BLaER1 treated with 17β-estradiol and CSF1 and Interleukin-3, amounts not matched to agents 10 nM and 100 nM (cell line): ENCODE data around the gene ZNF248.

ENCODE experiments used
- H3K27ac ChIP-seq, 11 experiments: shearing (Covaris generic); formaldehyde crosslinking; 2 replicates each; pipeline ENCODE4 v1.8.1; 2022
- H3K27me3 ChIP-seq, 11 experiments: shearing (Covaris generic); formaldehyde crosslinking; 2 replicates each; pipeline ENCODE4 v1.8.1; 2022
- H3K36me3 ChIP-seq, 11 experiments: shearing (Covaris generic); formaldehyde crosslinking; 2 replicates each; pipeline ENCODE4 v1.8.1; 2022
- H3K4me1 ChIP-seq, 10 experiments: shearing (Covaris generic); formaldehyde crosslinking; 2 replicates each; pipeline ENCODE4 v1.8.1; 2022
- H3K4me2 ChIP-seq, 11 experiments: shearing (Covaris generic); formaldehyde crosslinking; 2 replicates each; pipeline ENCODE4 v1.8.1; 2022
- H3K4me3 ChIP-seq, 10 experiments: shearing (Covaris generic); formaldehyde crosslinking; 2 replicates each; pipeline ENCODE4 v1.8.1; 2022
- H3K9ac ChIP-seq, 11 experiments: shearing (Covaris generic); formaldehyde crosslinking; 2 replicates each; pipeline ENCODE4 v1.8.1; 2022
- H3K9me3 ChIP-seq, 11 experiments: shearing (Covaris generic); formaldehyde crosslinking; replicated peaks in 1 of 11; 2 replicates each; pipeline ENCODE4 v1.8.1; 2022
- H4K20me1 ChIP-seq, 11 experiments: shearing (Covaris generic); formaldehyde crosslinking; 2 replicates each; pipeline ENCODE4 v1.8.1; 2022
- Cebpa-rat ChIP-seq, 11 experiments: shearing (Covaris generic); IDR thresholded peaks; 2 replicates each; pipeline ENCODE4 v1.8.1; 2022

The ZNF248 gene

DNA sequence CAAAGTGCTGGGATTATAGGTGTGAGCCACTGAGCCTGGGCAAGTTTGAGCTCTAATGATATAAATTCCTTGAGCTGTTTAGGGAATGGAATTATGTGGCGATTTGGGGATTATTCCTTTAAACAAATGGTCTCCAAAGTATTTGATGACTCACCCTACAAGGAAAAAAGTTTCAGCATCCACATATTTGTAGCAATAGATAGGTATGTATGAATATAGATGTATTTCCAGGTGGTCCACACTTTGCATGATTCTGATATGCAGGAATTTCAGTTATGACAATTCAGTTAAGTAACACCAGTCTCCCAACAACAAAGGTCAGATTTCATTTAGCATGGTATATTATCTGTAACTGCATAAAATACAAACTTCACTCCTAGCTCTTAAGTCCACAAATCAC is 92.2 kb downstream of the ZNF248 start:
- Histone ChIP-seq H3K4me1 (no peaks in the 10 kb centered on the region), H3K36me3 (peaks cover 0 to 10% (median 0%) of the 10 kb centered on the region in 11 experiments; a peak in 2 of 22 replicates), H3K9ac (no peak overlapping the region), H3K9me3 (peaks cover 39 to 59% (median 47%) of the 10 kb centered on the region in 11 experiments), H3K27me3 (no peaks in the 10 kb centered on the region), H4K20me1 (no peaks in the 10 kb centered on the region), H3K4me2 (no peak overlapping the region), H3K27ac (no peak overlapping the region), H3K4me3 (no peak overlapping the region)
- TF ChIP-seq Cebpa-rat (IDR thresholded peaks at IDR 0.05) = no peak

DNA sequence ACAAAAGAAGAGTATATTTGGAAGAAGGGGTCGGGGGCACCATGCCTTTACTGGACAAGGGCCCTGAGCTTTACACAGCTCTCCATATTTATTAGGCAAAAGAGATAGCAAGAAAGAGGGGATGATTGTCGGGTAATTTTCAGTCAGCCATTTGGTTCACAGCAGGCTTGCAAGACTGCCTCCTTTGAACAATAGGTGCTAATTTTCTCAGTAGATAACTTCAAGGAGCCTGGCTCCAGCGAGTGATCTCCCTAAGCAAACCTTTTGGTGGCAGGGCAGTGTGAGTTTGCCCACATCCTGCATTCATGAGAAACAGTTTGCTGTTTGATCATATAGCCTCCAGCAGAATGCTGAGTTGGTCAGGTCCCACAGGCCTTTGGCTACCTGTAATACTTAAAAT is 94.3 kb downstream of the ZNF248 start:
- no peaks in the 10 kb centered on the region for H3K4me1 ChIP-seq
- H3K9me3 ChIP-seq = peaks cover 39 to 54% (median 44%) of the 10 kb centered on the region in 11 experiments
- no peak overlapping the region for H3K4me3 ChIP-seq
- no peak overlapping the region for H3K4me2 ChIP-seq
- H3K27ac ChIP-seq = no peak overlapping the region
- H3K27me3 ChIP-seq = no peaks in the 10 kb centered on the region
- H4K20me1 ChIP-seq = no peaks in the 10 kb centered on the region
- no peak for TF ChIP-seq Cebpa-rat (IDR thresholded peaks at IDR 0.05)
- H3K9ac ChIP-seq = no peak overlapping the region
- peaks cover 0 to 10% (median 0%) of the 10 kb centered on the region in 11 experiments; a peak in 2 of 22 replicates for H3K36me3 ChIP-seq

DNA sequence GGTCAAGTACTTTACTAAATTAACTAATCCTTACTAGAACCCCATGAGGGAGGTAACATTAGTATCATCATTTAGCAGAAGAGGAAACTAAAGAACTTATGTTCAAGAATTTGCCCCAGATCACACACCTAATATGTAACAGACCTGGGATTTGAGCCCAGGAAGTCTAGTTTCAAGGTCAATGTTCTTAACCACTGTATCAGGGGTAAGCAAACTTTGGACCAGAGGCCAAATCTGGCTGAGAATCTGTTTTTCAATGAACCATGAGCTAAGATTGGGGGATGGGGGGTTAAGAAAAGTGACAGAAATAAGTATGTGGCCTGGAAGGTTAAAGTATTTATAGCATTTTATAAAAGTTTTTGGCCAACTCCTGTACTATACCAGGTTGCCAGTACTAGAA is 95.1 kb downstream of the ZNF248 start:
- Histone ChIP-seq H3K36me3 (peaks cover 0 to 10% (median 0%) of the 10 kb centered on the region in 11 experiments; a peak in 2 of 22 replicates), H3K9me3 (peaks cover 34 to 50% (median 42%) of the 10 kb centered on the region in 11 experiments), H3K27me3 (no peaks in the 10 kb centered on the region), H3K4me1 (0 out of 20 replicates have a peak, but pooled peaks cover 0 to 4% (median 0%) of the 10 kb centered on the region in 10 experiments), H3K4me2 (no peak overlapping the region), H3K9ac (no peak overlapping the region), H3K4me3 (no peak overlapping the region), H4K20me1 (no peaks in the 10 kb centered on the region), H3K27ac (no peak overlapping the region)
- TF ChIP-seq Cebpa-rat (IDR thresholded peaks at IDR 0.05) = no peak

DNA sequence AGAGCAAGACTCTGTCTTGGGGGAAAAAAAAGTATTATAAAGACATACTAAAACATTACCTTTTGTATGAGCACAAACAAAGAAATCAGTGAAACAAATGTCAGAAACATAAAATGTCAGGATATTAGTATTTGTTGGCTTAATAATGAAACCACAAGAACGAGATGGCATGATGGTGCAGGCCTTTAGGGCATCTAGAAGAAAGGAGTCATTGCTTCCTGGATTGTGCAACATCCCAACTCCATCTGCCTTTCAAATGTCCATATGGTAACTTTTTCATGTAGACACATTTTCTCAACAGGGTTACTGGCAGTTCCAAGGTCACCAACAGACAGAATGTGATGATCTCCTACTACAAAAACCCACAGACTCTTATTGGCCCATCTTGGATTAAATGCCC is 96.6 kb downstream of the ZNF248 start:
- no peaks in the 10 kb centered on the region for H4K20me1 ChIP-seq
- no peak overlapping the region for H3K9ac ChIP-seq
- no peak overlapping the region for H3K4me2 ChIP-seq
- H3K27ac ChIP-seq = no peak overlapping the region
- 0 out of 20 replicates have a peak, but pooled peaks cover 0 to 5% (median 0%) of the 10 kb centered on the region in 10 experiments for H3K4me1 ChIP-seq
- no peak overlapping the region for H3K4me3 ChIP-seq
- no peaks in the 10 kb centered on the region for H3K27me3 ChIP-seq
- H3K9me3 ChIP-seq = peaks cover 34 to 46% (median 37%) of the 10 kb centered on the region in 11 experiments
- peak in 4 of 11 experiments; percentile 15 to 49 (median 25); a peak in 2 of 22 replicates for TF ChIP-seq Cebpa-rat (IDR thresholded peaks at IDR 0.05)
- peaks cover 0 to 10% (median 0%) of the 10 kb centered on the region in 11 experiments; a peak in 2 of 22 replicates for H3K36me3 ChIP-seq

DNA sequence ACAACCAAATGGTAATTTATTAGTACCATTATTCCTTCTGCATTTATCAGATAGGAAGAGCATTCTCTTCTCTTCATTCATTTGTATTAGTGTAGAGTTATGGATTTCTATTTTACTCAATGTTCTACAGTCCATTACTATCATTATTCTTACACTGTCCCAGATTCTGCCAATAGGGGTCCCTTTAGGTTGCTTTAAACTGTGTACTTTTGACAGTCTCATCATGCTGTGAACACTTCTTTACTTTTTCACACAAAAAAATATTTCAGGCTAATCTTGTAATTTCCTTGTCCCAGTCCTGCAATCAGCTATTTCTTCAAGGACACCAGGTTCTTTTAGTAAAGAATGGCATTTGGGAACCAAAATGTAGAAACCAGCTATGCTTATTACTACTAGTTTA is 99.3 kb downstream of the ZNF248 start:
- Histone ChIP-seq H3K27me3 (no peaks in the 10 kb centered on the region), H3K27ac (no peak overlapping the region), H3K9ac (no peak overlapping the region), H3K36me3 (peaks cover 0 to 3% (median 0%) of the 10 kb centered on the region in 11 experiments; a peak in 1 of 22 replicates), H3K9me3 (peaks cover 7 to 19% (median 9%) of the 10 kb centered on the region in 11 experiments), H3K4me1 (0 out of 20 replicates have a peak, but pooled peaks cover 0 to 5% (median 0%) of the 10 kb centered on the region in 10 experiments), H3K4me3 (no peak overlapping the region), H3K4me2 (no peak overlapping the region), H4K20me1 (no peaks in the 10 kb centered on the region)
- TF ChIP-seq Cebpa-rat (IDR thresholded peaks at IDR 0.05) = no peak

DNA sequence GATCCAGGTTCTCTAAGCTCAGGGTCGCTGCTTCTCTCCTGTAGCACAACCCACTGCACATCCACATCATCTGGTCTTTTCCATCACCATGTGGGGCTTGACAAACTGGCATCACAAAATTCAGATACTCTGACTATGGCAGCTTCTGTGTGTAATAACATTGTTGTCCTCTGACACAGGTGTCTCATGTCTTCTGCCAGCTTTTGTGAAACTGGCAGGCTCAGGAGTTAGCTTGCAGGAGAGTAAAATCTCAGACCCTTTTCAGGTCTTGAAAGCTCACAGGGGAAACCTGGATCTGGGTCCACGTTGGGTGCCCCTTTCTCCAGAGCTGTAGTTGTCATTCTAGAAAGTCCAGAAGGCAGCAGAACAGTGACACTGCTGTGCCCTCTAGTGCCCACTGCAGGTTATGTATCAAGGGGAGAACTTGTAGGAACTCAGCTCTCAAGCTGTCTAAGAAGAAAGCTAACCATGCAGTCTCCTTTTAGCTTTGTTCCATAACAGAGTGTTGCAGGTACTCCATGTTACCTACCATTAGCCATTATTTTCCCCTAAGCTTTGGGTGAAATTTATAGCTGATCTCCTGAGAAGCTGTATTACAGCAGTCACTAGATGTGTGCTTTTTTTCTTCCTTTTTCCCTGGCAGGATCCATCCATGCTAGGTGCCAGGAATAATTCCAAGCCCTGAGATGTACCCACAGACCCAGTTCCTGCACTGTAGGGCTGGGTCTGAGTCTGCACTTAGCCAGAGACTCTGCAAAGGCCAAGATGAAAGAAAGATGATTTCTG is 102.7 kb downstream of the ZNF248 start:
- TF ChIP-seq Cebpa-rat (IDR thresholded peaks at IDR 0.05) = no peak
- Histone ChIP-seq H3K4me1 (0 out of 20 replicates have a peak, but pooled peaks cover 0 to 5% (median 0%) of the 10 kb centered on the region in 10 experiments), H3K36me3 (no peaks in the 10 kb centered on the region), H3K4me3 (no peak overlapping the region), H3K4me2 (no peak overlapping the region), H3K9ac (no peak overlapping the region), H3K27ac (no peak overlapping the region), H4K20me1 (no peaks in the 10 kb centered on the region), H3K9me3 (no peaks in the 10 kb centered on the region), H3K27me3 (no peaks in the 10 kb centered on the region)

DNA sequence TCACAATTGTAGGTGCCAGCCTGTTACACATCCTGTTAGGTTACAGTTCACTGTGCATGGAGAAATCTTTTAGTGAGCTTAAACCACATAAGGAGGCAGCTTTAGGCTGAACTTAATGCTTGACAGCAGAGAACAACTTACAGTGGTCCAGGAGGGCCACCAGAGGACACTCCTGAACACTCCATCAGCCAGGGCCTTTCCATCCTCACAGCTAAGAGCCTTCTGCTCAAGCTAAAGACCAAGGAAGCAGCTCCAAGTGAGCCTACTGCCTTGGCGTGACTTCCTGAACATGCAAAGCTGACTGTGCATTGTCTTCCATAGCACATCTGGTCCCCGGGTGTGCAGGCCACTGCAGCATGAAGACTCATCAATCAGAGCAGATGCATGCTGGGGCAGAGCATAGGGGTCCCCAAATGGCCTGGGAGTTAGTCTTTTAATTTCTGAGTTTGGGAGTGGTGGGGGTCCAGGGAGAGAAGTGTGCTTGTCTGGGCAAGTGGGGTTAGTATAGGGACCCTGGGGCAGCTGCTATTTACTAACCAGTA is 105.0 kb downstream of the ZNF248 start:
- Histone ChIP-seq H3K4me1 (peaks cover 0 to 1% (median 0%) of the 10 kb centered on the region in 10 experiments; a peak in 1 of 20 replicates), H3K4me2 (no peak overlapping the region), H3K4me3 (no peak overlapping the region), H3K27ac (no peak overlapping the region), H3K36me3 (no peaks in the 10 kb centered on the region), H4K20me1 (no peaks in the 10 kb centered on the region), H3K9me3 (no peaks in the 10 kb centered on the region), H3K27me3 (no peaks in the 10 kb centered on the region), H3K9ac (no peak overlapping the region)
- no peak for TF ChIP-seq Cebpa-rat (IDR thresholded peaks at IDR 0.05)

DNA sequence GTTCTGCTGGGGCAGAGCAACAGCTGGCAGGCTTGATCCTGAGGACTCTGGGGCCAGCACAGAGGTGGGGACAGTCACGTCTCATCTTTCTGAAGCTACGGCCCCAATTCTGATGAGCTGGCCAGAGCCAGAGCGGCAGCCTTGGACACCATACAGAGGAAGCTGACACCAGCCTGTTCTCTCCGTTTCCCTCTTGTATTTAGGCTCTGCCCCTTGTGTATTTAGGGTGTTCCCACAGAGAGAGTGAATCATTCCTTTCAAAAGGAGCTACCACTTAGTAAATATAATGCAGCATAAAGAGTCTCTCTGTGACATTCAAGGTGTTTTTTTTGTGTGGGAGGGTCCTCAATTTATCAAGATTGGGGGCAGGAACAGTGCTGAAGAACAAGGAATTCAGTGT is 109.2 kb downstream of the ZNF248 start:
- Histone ChIP-seq H4K20me1 (no peaks in the 10 kb centered on the region), H3K4me1 (no peaks in the 10 kb centered on the region; a peak in 1 of 20 replicates)

DNA sequence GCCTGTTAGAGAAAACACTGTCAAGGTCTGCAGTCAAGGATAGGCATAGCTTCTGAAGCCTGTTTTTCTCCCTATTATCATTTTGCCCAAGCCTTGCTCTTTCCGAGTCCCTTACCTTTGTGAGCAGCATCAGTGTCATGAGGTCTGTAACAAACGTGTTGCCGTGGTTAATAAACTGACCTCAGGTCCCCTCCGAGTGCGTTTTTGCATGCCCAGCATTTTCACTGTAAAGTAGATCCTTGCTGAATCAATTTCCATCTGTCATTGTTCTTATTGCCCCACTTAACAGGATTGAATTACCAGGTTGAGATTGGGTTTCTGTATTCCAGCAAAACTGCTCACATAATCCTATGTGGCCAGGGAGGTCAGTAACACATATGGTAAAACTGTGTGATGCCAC is 110.3 kb downstream of the ZNF248 start:
- H3K9ac ChIP-seq = no peak overlapping the region
- H3K36me3 ChIP-seq = no peaks in the 10 kb centered on the region
- no peak overlapping the region for H3K4me2 ChIP-seq
- H4K20me1 ChIP-seq = no peaks in the 10 kb centered on the region
- H3K4me1 ChIP-seq = no peaks in the 10 kb centered on the region; a peak in 1 of 20 replicates
- H3K27ac ChIP-seq = no peak overlapping the region
- H3K9me3 ChIP-seq = no peaks in the 10 kb centered on the region
- H3K4me3 ChIP-seq = no peak overlapping the region
- TF ChIP-seq Cebpa-rat (IDR thresholded peaks at IDR 0.05) = no peak
- H3K27me3 ChIP-seq = no peaks in the 10 kb centered on the region

More for the DNA sequence above, 109.2 kb downstream of the ZNF248 start:
- Histone ChIP-seq H3K36me3 (no peaks in the 10 kb centered on the region), H3K9me3 (no peaks in the 10 kb centered on the region), H3K27me3 (no peaks in the 10 kb centered on the region), H3K4me3 (no peak overlapping the region), H3K4me2 (no peak overlapping the region), H3K9ac (no peak overlapping the region), H3K27ac (no peak overlapping the region)
- no peak for TF ChIP-seq Cebpa-rat (IDR thresholded peaks at IDR 0.05)
